ENCODE data around the gene WNK3. TPM values are rescaled to one million over a fixed set of nuclear protein-coding genes. Genes with fewer than 3 reads are reported as not detected.

Gene WNK3
- total RNA-seq, 1 experiment from 2014 or later = 0.33 TPM

GRCh38 chrX:54166915-54167314, 190.9 kb downstream of the WNK3 start:
- H3K9me3 ChIP-seq (ENCODE audit: low read length) = no peaks in the 10 kb centered on the region
- no peak overlapping the region for H3K4me2 ChIP-seq (ENCODE audit: low read length)
- CTCF ChIA-PET = no interaction called here
- H2AFZ ChIP-seq (ENCODE audit: low read length) = no peak overlapping the region
- no peaks in the 10 kb centered on the region for H3K36me3 ChIP-seq (ENCODE audit: low read depth, low read length)
- no peak overlapping the region for H3K4me3 ChIP-seq (ENCODE audit: low read length)
- no peaks in the 10 kb centered on the region for H3K9me2 ChIP-seq (replicated peaks; ENCODE audit: low read length)
- ATAC-seq = no peak
- intact Hi-C loops (cut with micrococcal nuclease) = no loop called here
- TF ChIP-seq EZH2phosphoT487 (IDR thresholded peaks at IDR 0.05; ENCODE audit: borderline replicate concordance, low read length) = no peak
- TF ChIP-seq CTCF (conservative IDR thresholded peaks at IDR 0.05; ENCODE audit: low read depth, low read length) = no peak
- TF ChIP-seq EZH2 (IDR thresholded peaks at IDR 0.05; ENCODE audit: low read length, unreplicated experiment) = no peak
- H3F3A ChIP-seq (ENCODE audit: low read length, unreplicated experiment) = no peaks in the 10 kb centered on the region
- no peak for DNase-seq
- no peaks in the 10 kb centered on the region for H3K4me1 ChIP-seq (ENCODE audit: insufficient read depth, low read length)
- no peak overlapping the region for H3K27ac ChIP-seq (ENCODE audit: low read length)
- BruUV-seq (replicated peaks) = no TSS peak
- H4K20me1 ChIP-seq (ENCODE audit: low read length) = no peaks in the 10 kb centered on the region
- POLR2A ChIA-PET (ENCODE audit: unreplicated experiment) = no interaction called here
- no peaks in the 10 kb centered on the region for H3K27me3 ChIP-seq (ENCODE audit: low read length)
- no peak overlapping the region for H3K9ac ChIP-seq (ENCODE audit: low read length)
- H3K79me2 ChIP-seq (ENCODE audit: low read length) = no peaks in the 10 kb centered on the region

GRCh38 chrX:54157561-54157960, 200.3 kb downstream of the WNK3 start:
- no peaks in the 10 kb centered on the region for H3K27me3 ChIP-seq (ENCODE audit: low read length)
- CTCF ChIA-PET = no interaction called here
- POLR2A ChIA-PET (ENCODE audit: unreplicated experiment) = no interaction called here
- ATAC-seq (peak; percentile 53), DNase-seq (peak; percentile 13)
- TF ChIP-seq EZH2 (IDR thresholded peaks at IDR 0.05; ENCODE audit: low read length, unreplicated experiment) (no peak), CTCF (conservative IDR thresholded peaks at IDR 0.05; ENCODE audit: low read depth, low read length) (no peak), EZH2phosphoT487 (IDR thresholded peaks at IDR 0.05; ENCODE audit: borderline replicate concordance, low read length) (no peak)
- intact Hi-C loops (cut with micrococcal nuclease) = no loop called here
- no peak overlapping the region for H3K27ac ChIP-seq (ENCODE audit: low read length)
- BruUV-seq (replicated peaks) = no TSS peak
- no peaks in the 10 kb centered on the region for H3K9me2 ChIP-seq (replicated peaks; ENCODE audit: low read length)
- no peak overlapping the region for H2AFZ ChIP-seq (ENCODE audit: low read length)
- H3K4me2 ChIP-seq (ENCODE audit: low read length) = no peak overlapping the region
- no peak overlapping the region for H3K4me3 ChIP-seq (ENCODE audit: low read length)
- no peaks in the 10 kb centered on the region for H4K20me1 ChIP-seq (ENCODE audit: low read length)
- no peaks in the 10 kb centered on the region for H3K4me1 ChIP-seq (ENCODE audit: insufficient read depth, low read length)
- H3K9ac ChIP-seq (ENCODE audit: low read length) = no peak overlapping the region
- H3F3A ChIP-seq (ENCODE audit: low read length, unreplicated experiment) = no peaks in the 10 kb centered on the region
- no peaks in the 10 kb centered on the region for H3K9me3 ChIP-seq (ENCODE audit: low read length)
- H3K36me3 ChIP-seq (ENCODE audit: low read depth, low read length) = no peaks in the 10 kb centered on the region
- H3K79me2 ChIP-seq (ENCODE audit: low read length) = no peaks in the 10 kb centered on the region

Other genes with a start within 250 kb of the WNK3 start
- 8.2 and 10.7 TPM in 2 replicates for gene FAM120C, start 174.8 kb downstream of the WNK3 start, total RNA-seq (2014; rRNA removed)
- 38.6 and 44.6 TPM in 2 replicates for gene TSR2, start 82.4 kb upstream of the WNK3 start, total RNA-seq (2014; rRNA removed)
- gene FGD1, start 138.2 kb upstream of the WNK3 start, total RNA-seq (2014; rRNA removed) = 9.9 and 18.5 TPM in 2 replicates
- gene GNL3L, start 172.2 kb upstream of the WNK3 start, total RNA-seq (2014; rRNA removed) = 50.3 and 63.7 TPM in 2 replicates

Measured in PC-3 (cell line).